IMR-90 (cell line): ENCODE measurements around the gene NCOA3. TPM values are rescaled to one million over a fixed set of nuclear protein-coding genes. Genes with fewer than 3 reads are reported as not detected.

Experiments
- ATAC-seq: fragments of 200-7000 bp; cut with Tn5 transposase; 2 replicates; pipeline ENCODE4 v1.9.1; 2020; ENCODE audit warnings: low read depth, mild to moderate bottlenecking, moderate library complexity
- BruUV-seq: library from RNA; stranded (reverse); fragments of 400-500 nt; replicated peaks from 2 replicates; lab custom pipeline; 2021; lab: Mats Ljungman, UMichigan
- CTCF ChIA-PET: fragments of 300-600 bp; formaldehyde crosslinking; extraction: SDS; loops from one replicate; lab custom pipeline; 2021; ENCODE audit warnings: antibody characterized with exemption; lab: Yijun Ruan, JAX
- POLR2A ChIA-PET: fragments of 300-600 bp; sonication (Branson Sonifier 250); formaldehyde crosslinking; loops from one replicate; lab custom pipeline; 2022; ENCODE audit warnings: antibody characterized with exemption; ENCODE audit not compliant: unreplicated experiment; lab: Charles Lee
- DNase-seq: peaks from one replicate; pipeline ENCODE4 v3.0.0; 2013
- H2AFZ ChIP-seq: replicated peaks from 2 replicates; pipeline ENCODE3; 2013; ENCODE audit warnings: low read length, mild to moderate bottlenecking; ENCODE audit not compliant: poor library complexity
- H2AK5ac ChIP-seq: 2 replicates; pipeline ENCODE4 v1.6.1; 2013; ENCODE audit warnings: low read depth, low read length, inconsistent platforms
- H2AK9ac ChIP-seq: replicated peaks from 2 replicates; pipeline ENCODE3; 2013; ENCODE audit warnings: mild to moderate bottlenecking, low read depth, low read length, moderate library complexity; ENCODE audit not compliant: poor library complexity
- H2BK120ac ChIP-seq: 2 replicates; pipeline ENCODE4 v1.6.1; 2013; ENCODE audit warnings: low read depth, low read length, inconsistent platforms
- H2BK15ac ChIP-seq: 3 replicates; pipeline ENCODE4 v1.6.1; 2013; ENCODE audit warnings: low read depth, low read length, inconsistent platforms
- H2BK20ac ChIP-seq: 2 replicates; pipeline ENCODE4 v1.6.1; 2013; ENCODE audit warnings: low read depth, mild to moderate bottlenecking, inconsistent platforms, low read length, moderate library complexity
- H2BK5ac ChIP-seq: 2 replicates; pipeline ENCODE4 v1.6.1; 2013; ENCODE audit warnings: mild to moderate bottlenecking, low read depth, low read length, inconsistent platforms; ENCODE audit not compliant: poor library complexity, severe bottlenecking
- H3K14ac ChIP-seq: replicated peaks from 2 replicates; pipeline ENCODE4 v1.6.1; 2013; ENCODE audit warnings: low read depth, low read length, inconsistent platforms
- H3K18ac ChIP-seq: 2 replicates; pipeline ENCODE4 v1.6.1; 2013; ENCODE audit warnings: low read depth, low read length, control low read depth
- H3K23ac ChIP-seq: 2 replicates; pipeline ENCODE4 v1.6.1; 2013; ENCODE audit warnings: low read depth, low read length, inconsistent platforms
- H3K27ac ChIP-seq: 2 replicates; pipeline ENCODE4 v1.5.1; 2013; ENCODE audit warnings: mild to moderate bottlenecking, control low read depth, low read length; ENCODE audit not compliant: insufficient read depth
- H3K27me3 ChIP-seq: 2 replicates; pipeline ENCODE4 v1.6.1; 2013; ENCODE audit warnings: low read length; ENCODE audit not compliant: control insufficient read depth, insufficient read depth
- H3K36me3 ChIP-seq: 2 replicates; pipeline ENCODE4 v1.6.1; 2013; ENCODE audit warnings: low read length, mixed read lengths; ENCODE audit not compliant: control insufficient read depth, insufficient read depth
- H3K4ac ChIP-seq: 2 replicates; pipeline ENCODE4 v1.6.1; 2013; ENCODE audit warnings: low read depth, low read length, inconsistent platforms
- H3K4me1 ChIP-seq: 2 replicates; pipeline ENCODE4 v1.6.1; 2013; ENCODE audit warnings: low read length, mixed read lengths; ENCODE audit not compliant: control insufficient read depth, insufficient read depth
- H3K4me2 ChIP-seq: 2 replicates; pipeline ENCODE4 v1.6.1; 2013; ENCODE audit warnings: low read depth, mild to moderate bottlenecking, control low read depth, low read length, moderate library complexity
- H3K4me3 ChIP-seq: 2 replicates; pipeline ENCODE4 v1.5.1; 2013; ENCODE audit warnings: low read depth, mild to moderate bottlenecking, control low read depth, low read length, moderate library complexity; ENCODE audit not compliant: insufficient read depth
- H3K56ac ChIP-seq: 2 replicates; pipeline ENCODE4 v1.6.1; 2013; ENCODE audit warnings: low read length, inconsistent platforms; ENCODE audit not compliant: insufficient read depth; ENCODE audit errors: extremely low read depth
- H3K79me1 ChIP-seq, 2 experiments: 2 replicates each; pipeline ENCODE4 v1.6.1; 2013; ENCODE audit warnings: low read length in 2 of 2, inconsistent platforms in 1 of 2, low read depth in 1 of 2
- H3K9ac ChIP-seq: 2 replicates; pipeline ENCODE4 v1.6.1; 2013; ENCODE audit warnings: low read depth, low read length, control low read depth
- H3K9me1 ChIP-seq: 2 replicates; pipeline ENCODE4 v1.6.1; 2013; ENCODE audit warnings: low read length, inconsistent platforms; ENCODE audit not compliant: insufficient read depth
- H3K9me3 ChIP-seq: 2 replicates; pipeline ENCODE4 v1.6.1; 2013; ENCODE audit warnings: low read length; ENCODE audit not compliant: control insufficient read depth, insufficient read depth
- H4K20me1 ChIP-seq: 2 replicates; pipeline ENCODE4 v1.6.1; 2013; ENCODE audit warnings: low read length, inconsistent platforms; ENCODE audit not compliant: insufficient read depth
- H4K5ac ChIP-seq: 2 replicates; pipeline ENCODE4 v1.6.1; 2013; ENCODE audit warnings: mild to moderate bottlenecking, low read depth, low read length, control low read depth
- H4K8ac ChIP-seq, 2 experiments: 2 replicates each; pipeline ENCODE4 v1.6.1; 2013; ENCODE audit warnings: low read depth in 2 of 2, low read length in 2 of 2, control low read depth in 1 of 2, inconsistent platforms in 1 of 2
- H4K91ac ChIP-seq: 2 replicates; pipeline ENCODE4 v1.6.1; 2013; ENCODE audit warnings: low read depth, low read length, inconsistent platforms; ENCODE audit not compliant: insufficient read depth
- RCOR1 ChIP-seq: IDR thresholded peaks from 2 replicates; pipeline ENCODE4 v1.6.1; 2012; ENCODE audit warnings: mild to moderate bottlenecking, low read length, improper control_type of control experiment; ENCODE audit not compliant: insufficient replicate concordance
- WGBS, 2 experiments: methylation state at CpG; one replicate each; pipeline versions ENCODE4 v1.1.5 to v1.1.7; 2013; ENCODE audit warnings: missing lambda C conversion rate in 2 of 2; ENCODE audit not compliant: insufficient read length in 1 of 2; ENCODE audit errors: extremely low coverage in 2 of 2; 5-methylcytosine and 5-hydroxymethylcytosine counted together
- dilution Hi-C: fragments of 300-500 bp; cut with HindIII; formaldehyde crosslinking; loops from one replicate; pipeline ENCODE4 v1.14.3; 2018; ENCODE audit warnings: low sequenced_read_pairs; ENCODE audit not compliant: unreplicated experiment
- in situ Hi-C: fragments of 300-500 bp; cut with MboI; formaldehyde crosslinking; loops from 3 replicates; pipeline ENCODE4 v1.14.3; 2019; ENCODE audit warnings: low sequenced_read_pairs, inconsistent platforms, mixed read lengths
- intact Hi-C: fragments of 100-400 bp; cut with micrococcal nuclease; formaldehyde crosslinking; loops from 2 replicates; pipeline ENCODE4 v1.10.0; 2022
- polyA plus RNA-seq, 3 experiments: library from polyadenylated mRNA; depleted of rRNA; stranded (reverse); fragments of >200 nt; gene quantifications; 2 replicates each; pipeline ENCODE4 v1.2.3, GENCODE V29; 2012; ENCODE audit warnings: low replicate concordance in 1 of 3
- total RNA-seq: library from RNA; depleted of rRNA; stranded (reverse); fragments of >200 nt; gene quantifications from 2 replicates; pipeline ENCODE4 v1.2.3, GENCODE V29; 2012

Gene NCOA3
- total and polyA plus RNA-seq, 2 of the 4 experiments (the other 2 are of a cell fraction), result 8.8 to 29.0 TPM

- H2AK5ac ChIP-seq, result no peak overlapping the region
- no CpG with 5 or more reads among the region's 9 CpGs for WGBS, 2 experiments
- no peak overlapping the region for H2BK15ac ChIP-seq
- H3K23ac ChIP-seq, result no peak overlapping the region
- ChIA-PET POLR2A (no interaction called here), CTCF (no interaction called here)
- no peak overlapping the region for H4K91ac ChIP-seq
- ATAC-seq (no peak), DNase-seq (no peak)
- H3K27me3 ChIP-seq, result no peaks in the 10 kb centered on the region
- no peak overlapping the region for H3K4ac ChIP-seq
- no peak overlapping the region for H3K9ac ChIP-seq
- H2AK9ac ChIP-seq, result no peak overlapping the region
- H3K4me2 ChIP-seq, result no peak overlapping the region
- intact Hi-C loops, result loop anchor here (5.0 kb wide), 1 partner anchor 104 kb away; the partner anchor contains the start of gene NCOA3
- H3K27ac ChIP-seq, result no peak overlapping the region
- H4K5ac ChIP-seq, result no peak overlapping the region
- H3K4me1 ChIP-seq, result peaks cover 6% of the 10 kb centered on the region
- H3K56ac ChIP-seq, result no peak overlapping the region
- H4K20me1 ChIP-seq, result no peaks in the 10 kb centered on the region
- no peak overlapping the region for H3K14ac ChIP-seq
- peaks cover 12 to 41% of the 10 kb centered on the region in 2 experiments for H3K79me1 ChIP-seq
- peaks cover 2% of the 10 kb centered on the region; the same call in 1 of the 2 replicates for H3K9me1 ChIP-seq
- H3K4me3 ChIP-seq, result no peak overlapping the region
- H2BK120ac ChIP-seq, result no peak overlapping the region
- TF ChIP-seq RCOR1, result no peak
- dilution Hi-C loops, result no loop called here
- no peak overlapping the region for H2BK5ac ChIP-seq
- H3K36me3 ChIP-seq, result no peaks in the 10 kb centered on the region
- BruUV-seq, result no TSS peak
- no peaks in the 10 kb centered on the region for H3K9me3 ChIP-seq
- in situ Hi-C loops, result no loop called here
- H2BK20ac ChIP-seq, result no peak overlapping the region
- no peak overlapping the region for H4K8ac ChIP-seq
- H3K18ac ChIP-seq, result no peak overlapping the region
- H2AFZ ChIP-seq, result no peak overlapping the region
Measured at GRCh38 chr20:47605673-47606413, 104.2 kb downstream of the NCOA3 start.
